K562 (cell line): ENCODE results near the gene NFATC4. TPM values are rescaled to one million over a fixed set of nuclear protein-coding genes. Genes with fewer than 3 reads are reported as not detected.

Source experiments
- ARID4B ChIP-seq: sonication (generic); formaldehyde crosslinking; IDR thresholded peaks from 2 replicates; pipeline ENCODE4 v1.8.0; 2022; ENCODE audit warnings: mild to moderate bottlenecking, missing genetic modification reagents
- FOXP4 ChIP-seq: sonication (generic); formaldehyde crosslinking; IDR thresholded peaks from 2 replicates; pipeline ENCODE4 v1.8.0; 2022; ENCODE audit warnings: mild to moderate bottlenecking, missing genetic modification reagents, borderline replicate concordance
- MGA ChIP-seq: fragments of 450-650 bp; IDR thresholded peaks from 2 replicates; pipeline ENCODE4 v1.6.1; 2016; ENCODE audit warnings: mild to moderate bottlenecking, moderate library complexity
- RFX1 ChIP-seq: fragments of 450-650 bp; IDR thresholded peaks from 2 replicates; pipeline ENCODE4 v1.6.1; 2016; ENCODE audit warnings: mild to moderate bottlenecking, moderate library complexity
- RUNX1 ChIP-seq: sonication (generic); IDR thresholded peaks from 2 replicates; pipeline ENCODE4 v1.6.1; 2016; ENCODE audit warnings: antibody characterized with exemption, low read depth
- SMC3 ChIP-seq: conservative IDR thresholded peaks from 2 replicates; pipeline ENCODE4 v1.6.1; 2011; ENCODE audit warnings: low read depth, low read length, improper control_type of control experiment; ENCODE audit not compliant: insufficient read depth
- ZNF133 ChIP-seq: fragments of 250-450 bp; sonication (Bioruptor Pico); IDR thresholded peaks from 2 replicates; pipeline ENCODE4 v1.4.0; 2020; ENCODE audit warnings: mild to moderate bottlenecking
- ZNF224 ChIP-seq: sonication (generic); formaldehyde crosslinking; IDR thresholded peaks from 2 replicates; pipeline ENCODE4 v1.8.0; 2022; ENCODE audit warnings: mild to moderate bottlenecking, missing genetic modification reagents
- polyA plus RNA-seq, 8 experiments: library from polyadenylated mRNA; depleted of rRNA in 4 of 8; stranded (reverse) in 5 of 8; unstranded in 3 of 8; fragments of >200 nt; fragmentation: Nextera tagmentation in 2 of 8; fragmentation: Illumina TruSeq in 1 of 8; extraction: Ambion mirVana in 2 of 8; extraction: Trizol in 1 of 8; gene quantifications; 2 replicates each; pipeline versions ENCODE4 v1.2.1 to v1.2.3, GENCODE V29; 2011 to 2014; ENCODE audit warnings: inconsistent platforms in 1 of 8, missing spikeins in 1 of 8
- total RNA-seq, 7 experiments: library from RNA; depleted of rRNA in 6 of 7; stranded (reverse); fragments of >200 nt in 6 of 7; fragmentation: Illumina TruSeq in 2 of 7; extraction: Trizol in 2 of 7; gene quantifications; 2 replicates each; pipeline versions ENCODE4 v1.2.1 to v1.2.3, GENCODE V29; 2011 to 2021; ENCODE audit warnings: low replicate concordance in 1 of 7

The NFATC4 gene
- total and polyA plus RNA-seq, 9 of the 15 experiments (the other 6 are each of a cell fraction or from before 2014, with no cell fraction given), result 0.25 to 3.8 (median 0.78) TPM; not detected in 1

- peak; percentile 82 for TF ChIP-seq MGA
- TF ChIP-seq RFX1, result no peak
- peak; percentile 61; the same call in 1 of the 2 replicates for TF ChIP-seq SMC3
- no peak for TF ChIP-seq FOXP4 (CRISPR knock-in tag)
- no peak for TF ChIP-seq RUNX1
- 0 out of 2 replicates have a peak, but pooled peaks have one; percentile 41 for TF ChIP-seq ZNF224 (CRISPR knock-in tag)
- no peak for TF ChIP-seq ZNF133
- TF ChIP-seq ARID4B (CRISPR knock-in tag), result peak; percentile 48; the same call in 1 of the 2 replicates
Measured at GRCh38 chr14:24332268-24332993, 35.6 kb upstream of the NFATC4 start (continued).
